ENCODE measurements around the gene TRAPPC5.
"Not testable (repeated sequence)": the region's sequence is repeated elsewhere in the genome, so short reads cannot be mapped to it uniquely, and the experiment has no call there.

TRAPPC5 gene

DNA sequence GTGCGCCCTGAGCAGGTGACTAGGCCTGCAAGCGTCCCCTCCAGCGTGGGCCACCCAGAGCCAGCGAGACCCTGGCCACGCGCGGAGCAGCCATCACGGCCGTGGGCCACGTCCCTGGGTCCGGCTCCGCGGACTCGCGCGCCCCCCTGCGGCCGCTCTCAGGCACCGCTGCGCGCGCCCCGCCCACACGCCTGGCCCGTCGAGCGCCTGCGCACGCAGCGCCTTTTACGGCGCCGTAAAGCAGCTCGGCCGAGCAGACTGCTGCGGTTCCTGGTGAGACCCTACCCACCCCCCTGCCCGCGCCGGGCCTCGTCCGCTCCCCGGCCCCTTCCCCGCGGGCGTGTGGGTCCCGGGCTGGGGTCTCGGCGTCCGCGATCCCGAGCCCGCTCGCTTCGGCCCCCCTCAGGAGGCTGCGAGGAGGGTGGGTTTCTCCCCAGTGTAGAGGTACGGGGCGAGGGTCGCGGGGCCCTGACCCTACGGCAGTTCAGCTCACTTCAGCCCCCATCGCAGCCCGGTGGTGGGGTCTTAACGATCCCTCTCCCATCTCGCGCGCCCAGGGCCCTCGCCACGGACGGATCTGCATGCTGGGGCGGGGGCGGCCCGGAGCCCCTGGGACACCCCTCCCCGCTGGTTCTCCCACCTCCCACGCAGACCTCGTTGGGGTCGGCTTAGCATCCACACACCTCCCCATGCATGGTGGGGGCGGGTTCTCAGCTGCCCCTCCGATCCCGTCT lies at the start of gene TRAPPC5:
Gene TRAPPC5 (plus strand): TSS at position 228 of the 734 bp plus-strand sequence. CDS start 1,421 bp downstream, outside the sequence.
- DNase-seq (ENCODE audit: low spot score): peak; percentile 80

DNA sequence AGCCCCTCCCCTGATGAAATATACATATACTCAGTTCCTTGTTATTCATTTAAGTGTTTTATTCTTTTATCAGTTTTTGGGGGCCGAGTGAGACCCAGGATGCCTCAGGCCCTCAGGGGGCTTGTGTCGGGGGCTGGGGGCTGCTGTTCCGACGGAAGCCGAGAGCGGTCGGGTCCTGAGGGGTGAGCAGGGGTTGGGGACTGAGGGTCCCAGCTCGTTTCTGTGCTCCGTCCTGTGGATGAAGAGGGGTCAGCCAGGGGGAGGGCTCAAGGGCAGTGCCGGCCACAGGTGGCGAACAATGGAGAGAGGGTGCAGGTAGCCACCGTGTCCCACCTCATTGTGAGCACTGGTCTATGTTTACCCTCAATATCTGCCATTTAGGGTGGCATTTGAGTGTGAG lies 49.1 kb upstream of the TRAPPC5 start:
- DNase-seq (ENCODE audit: low spot score): no peak

- DNase-seq (ENCODE audit: low spot score): no peak
Measured at GRCh38 chr19:7632340-7633203, 48.1 kb upstream of the TRAPPC5 start.

- DNase-seq (ENCODE audit: low spot score): no peak
Measured at GRCh38 chr19:7633698-7634097, 46.9 kb upstream of the TRAPPC5 start, which contains the start of gene PCP2. TSS of gene PCP2 (minus strand) at chr19:7633719. CDS start at chr19:7633457, 262 bp downstream.

- DNase-seq (ENCODE audit: low spot score): no peak
Measured at GRCh38 chr19:7635670-7636069, 45.0 kb upstream of the TRAPPC5 start.

- DNase-seq (ENCODE audit: low spot score): no peak
Measured at GRCh38 chr19:7636317-7636690, 44.3 kb upstream of the TRAPPC5 start.

- DNase-seq (ENCODE audit: low spot score): no peak
Measured at GRCh38 chr19:7636691-7637373, 43.8 kb upstream of the TRAPPC5 start, which contains the start of gene STXBP2. TSS of gene STXBP2 (plus strand) at chr19:7637110. CDS start at chr19:7637150, 40 bp downstream.

DNA sequence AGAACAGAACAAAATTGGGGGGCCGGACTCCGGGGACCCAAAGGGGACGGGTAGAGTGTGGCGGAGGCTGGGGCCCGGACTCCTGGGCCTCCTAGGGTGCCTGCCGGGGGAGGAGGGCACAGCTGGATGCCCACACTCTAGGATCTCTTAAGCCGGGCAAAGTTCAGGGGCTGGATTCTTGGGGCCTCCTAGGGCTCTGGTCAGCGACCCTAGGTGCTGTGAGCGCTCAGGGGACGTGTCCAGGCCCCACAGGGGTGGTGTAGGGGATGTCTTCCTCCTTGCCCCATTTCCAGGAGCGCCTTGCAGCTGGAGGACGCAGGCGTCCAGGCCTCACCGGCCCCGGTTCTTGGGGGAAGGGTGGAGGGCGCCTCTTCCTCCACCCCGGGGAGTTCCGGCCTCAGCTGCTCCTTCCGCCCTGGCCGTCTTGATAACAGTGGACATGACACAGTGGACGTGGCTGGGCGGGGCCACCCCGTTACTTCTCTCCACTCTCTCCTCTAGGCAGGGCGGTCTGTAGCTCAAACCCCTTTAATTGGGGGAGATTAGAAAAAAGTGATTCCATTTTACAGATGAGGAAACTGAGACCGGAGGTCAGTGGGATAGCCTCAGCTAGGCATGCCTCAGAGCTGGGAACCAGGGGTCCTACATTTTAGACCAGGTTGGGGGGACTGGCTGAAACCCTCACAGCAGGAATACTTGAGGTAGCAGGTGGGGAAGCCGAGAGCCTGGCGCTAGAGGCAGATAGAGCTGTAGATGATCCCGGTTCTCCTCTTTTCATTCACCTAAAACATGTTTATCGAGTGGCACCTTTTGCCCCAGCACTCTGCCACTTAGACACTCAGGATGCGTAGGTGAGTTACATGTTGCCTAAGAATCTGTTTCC lies 43.0 kb upstream of the TRAPPC5 start:
- no peak for DNase-seq (ENCODE audit: low spot score)

- DNase-seq (ENCODE audit: low spot score): no peak
Measured at GRCh38 chr19:7638802-7639465, 41.7 kb upstream of the TRAPPC5 start.

DNA sequence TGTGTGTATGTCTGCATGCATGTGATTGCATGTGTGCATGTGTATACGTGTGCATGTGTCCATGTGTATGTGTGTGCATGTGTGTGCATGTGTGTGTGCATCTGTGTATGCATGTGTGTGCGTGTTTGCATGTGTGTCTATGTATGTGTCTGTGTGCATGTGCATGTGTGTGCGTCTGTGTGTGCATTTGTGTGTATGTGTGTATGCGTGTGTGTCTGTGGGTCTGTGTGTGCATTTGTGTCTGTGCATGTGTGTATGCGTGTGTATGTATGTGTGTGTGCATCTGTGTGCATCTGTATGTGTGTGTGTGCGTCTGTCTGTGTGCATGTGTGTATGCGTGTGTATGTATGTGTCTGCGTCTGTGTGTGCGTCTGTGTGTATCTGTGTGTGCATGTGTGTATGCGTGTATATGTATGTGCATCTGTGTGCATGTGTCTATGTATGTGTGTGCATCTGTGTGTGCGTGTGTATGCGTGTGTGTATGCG lies 40.7 kb upstream of the TRAPPC5 start:
- DNase-seq (ENCODE audit: low spot score): no peak

DNA sequence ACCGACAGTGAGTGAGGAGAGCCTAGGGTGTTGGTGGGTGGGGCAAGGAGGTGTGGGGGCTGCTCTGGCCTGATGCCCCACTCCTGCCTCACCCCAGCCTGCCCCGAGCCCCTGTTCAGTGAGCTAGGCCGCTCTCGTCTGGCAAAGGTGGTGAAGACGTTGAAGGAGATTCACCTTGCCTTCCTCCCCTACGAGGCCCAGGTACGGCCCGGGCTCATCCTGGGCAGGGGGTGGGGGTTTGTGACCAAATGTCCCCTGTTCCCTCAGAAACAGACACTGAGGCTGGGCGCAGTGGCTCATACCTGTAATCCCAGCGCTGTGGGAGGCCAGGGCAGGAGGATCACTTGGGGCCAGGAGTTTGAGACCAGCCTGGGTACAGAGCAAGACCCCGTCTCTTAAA lies 39.8 kb upstream of the TRAPPC5 start:
- no peak for DNase-seq (ENCODE audit: low spot score)

GRCh38 chr19:7641290-7642276 lies 39.0 kb upstream of the TRAPPC5 start:
- no peak for DNase-seq (ENCODE audit: low spot score)

DNA sequence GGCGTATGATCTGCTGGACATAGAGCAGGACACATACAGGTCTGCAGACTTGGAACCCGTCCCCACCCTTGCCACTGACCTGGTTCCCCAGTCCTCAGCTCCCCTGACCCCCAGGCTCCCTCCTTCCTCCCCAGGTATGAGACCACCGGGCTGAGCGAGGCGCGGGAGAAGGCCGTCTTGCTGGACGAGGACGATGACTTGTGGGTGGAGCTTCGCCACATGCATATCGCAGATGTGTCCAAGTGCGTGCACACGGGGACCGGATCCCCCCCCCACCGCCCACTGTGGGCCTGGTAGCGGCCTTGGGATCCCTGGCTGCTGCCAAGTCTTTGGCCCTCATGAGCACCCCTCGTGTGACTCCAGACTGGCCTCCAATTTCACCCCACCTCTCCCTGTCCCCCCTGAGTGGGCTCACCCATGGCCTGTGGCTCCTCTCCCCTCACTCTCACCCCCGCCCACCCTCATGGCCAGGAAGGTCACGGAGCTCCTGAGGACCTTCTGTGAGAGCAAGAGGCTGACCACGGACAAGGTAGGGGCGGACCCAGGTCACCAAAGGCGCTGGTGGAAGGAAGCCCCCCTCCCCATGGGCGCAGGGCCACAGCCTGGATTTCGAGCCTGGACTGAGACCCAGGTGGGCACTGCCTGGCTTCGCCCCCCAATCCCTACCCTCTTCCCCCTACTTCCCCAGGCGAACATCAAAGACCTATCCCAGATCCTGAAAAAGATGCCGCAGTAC lies 38.2 kb upstream of the TRAPPC5 start:
- DNase-seq (ENCODE audit: low spot score): no peak

- no peak for DNase-seq (ENCODE audit: low spot score)
Measured at GRCh38 chr19:7643031-7643415, 37.6 kb upstream of the TRAPPC5 start.

- DNase-seq (ENCODE audit: low spot score): not testable (repeated sequence)
Measured at GRCh38 chr19:7643629-7644549, 36.7 kb upstream of the TRAPPC5 start.

DNA sequence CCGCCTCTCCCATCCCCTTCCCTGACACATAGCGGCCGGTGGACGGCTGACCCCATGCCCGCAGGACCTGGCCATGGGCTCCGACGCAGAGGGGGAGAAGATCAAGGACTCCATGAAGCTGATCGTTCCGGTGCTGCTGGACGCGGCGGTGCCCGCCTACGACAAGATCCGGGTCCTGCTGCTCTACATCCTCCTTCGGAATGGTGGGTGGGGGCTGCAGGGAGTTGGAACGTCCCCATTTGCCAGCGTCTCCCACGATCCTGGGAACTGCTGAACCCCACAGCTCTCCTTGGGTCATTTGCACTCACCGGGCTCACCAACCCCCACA lies 36.1 kb upstream of the TRAPPC5 start:
- DNase-seq (ENCODE audit: low spot score): no peak

GRCh38 chr19:7645163-7645562 lies 35.5 kb upstream of the TRAPPC5 start:
- no peak for DNase-seq (ENCODE audit: low spot score)

All from RKO (cell line).